ENCODE results near the gene OXLD1. TPM values are rescaled to one million over a fixed set of nuclear protein-coding genes. Genes with fewer than 3 reads are reported as not detected.
A peak's percentile ranks its signal among the peaks of the same experiment; 100 is the strongest.

The OXLD1 gene
- total RNA-seq: 10 to 100 TPM in 5 of 6 experiments, 1 to 10 TPM in 1; 8.3 to 24.3 (median 14.6) TPM
- long read RNA-seq, transcript OXLD1-201 (2 exons, 620 nt): major isoform, 7 of 9 reads
- long read RNA-seq, partial matches to known transcripts: 0 of 9 reads
- long read RNA-seq, other reads (novel, unspliced or antisense): 1 of 9 reads

GRCh38 chr17:81666342-81667191, at the start of gene OXLD1, which contains the start of gene CCDC137:
Gene OXLD1 (minus strand): TSS chr17:81666605. CDS start chr17:81666577, 28 bp downstream.
Gene CCDC137 (plus strand): TSS chr17:81666737. CDS start chr17:81666767, 30 bp downstream.
- peaks cover 0 to 15% (median 3%) of the 10 kb centered on the region in 4 donors for H3K4me1 ChIP-seq
- H3K4me3 ChIP-seq: peak within 1 kb of the TSS; percentile 98
- ATAC-seq (peak; percentile 98 to 99 (median 98)), DNase-seq (peak; percentile 98)
- H3K9me3 ChIP-seq: no peaks in the 10 kb centered on the region
- no peaks in the 10 kb centered on the region for H3K27me3 ChIP-seq
- peak within 1 kb of the TSS; percentile 55 to 86 (median 71) for H3K27ac ChIP-seq
- peaks cover 0 to 24% (median 5%) of the 10 kb centered on the region in 4 donors for H3K36me3 ChIP-seq
- WGBS (ENCODE audit: insufficient coverage, low coverage, low lambda C conversion rate, missing lambda C conversion rate): 0% methylated on average over 10 of the region's 96 CpGs
- no peak for TF ChIP-seq CTCF (IDR thresholded peaks at IDR 0.05)
- peak; percentile 74 for TF ChIP-seq POLR2A (IDR thresholded peaks at IDR 0.05)
- intact Hi-C loops (cut with DNase I): no loop called here

- ATAC-seq: no peak
- H3K27ac ChIP-seq: no peak overlapping the region
- H3K4me1 ChIP-seq: peaks cover 0 to 25% (median 9%) of the 10 kb centered on the region in 4 donors
- H3K9me3 ChIP-seq: no peaks in the 10 kb centered on the region
- peak in 1 of 3 donors; percentile 49 for DNase-seq
- no peak overlapping the region for H3K4me3 ChIP-seq
- peaks cover 0 to 7% (median 2%) of the 10 kb centered on the region in 4 donors for H3K36me3 ChIP-seq
- WGBS (ENCODE audit: insufficient coverage, low coverage, low lambda C conversion rate, missing lambda C conversion rate): 70% methylated on average over 3 of the region's 32 CpGs
- intact Hi-C loops (cut with DNase I): no loop called here
- no peak for TF ChIP-seq CTCF (IDR thresholded peaks at IDR 0.05)
- TF ChIP-seq POLR2A (IDR thresholded peaks at IDR 0.05): no peak
- no peaks in the 10 kb centered on the region for H3K27me3 ChIP-seq
Observed at GRCh38 chr17:81715107-81715871, 48.9 kb upstream of the OXLD1 start.

GRCh38 chr17:81714412-81715106, 48.2 kb upstream of the OXLD1 start:
- H3K27ac ChIP-seq: peak overlapping the region in 2 of 3 donors; percentile 62 to 79
- H3K9me3 ChIP-seq: no peaks in the 10 kb centered on the region
- DNase-seq: peak in 1 of 3 donors; percentile 51
- peaks cover 0 to 32% (median 13%) of the 10 kb centered on the region in 4 donors for H3K4me1 ChIP-seq
- peaks cover 0 to 7% (median 2%) of the 10 kb centered on the region in 4 donors for H3K36me3 ChIP-seq
- intact Hi-C loops (cut with DNase I): no loop called here
- ATAC-seq: no peak
- H3K4me3 ChIP-seq: peak overlapping the region; percentile 69 to 98 (median 87)
- TF ChIP-seq CTCF (IDR thresholded peaks at IDR 0.05) (no peak), POLR2A (IDR thresholded peaks at IDR 0.05) (no peak)
- WGBS (ENCODE audit: insufficient coverage, low coverage, low lambda C conversion rate, missing lambda C conversion rate): 60% methylated on average over 2 of the region's 39 CpGs
- H3K27me3 ChIP-seq: no peaks in the 10 kb centered on the region

Measured in right lobe of liver (tissue), 6 donors.